ENCODE results near the gene LLPH. TPM values are rescaled to one million over a fixed set of nuclear protein-coding genes. Genes with fewer than 3 reads are reported as not detected.

The LLPH gene
- total and polyA plus RNA-seq, 2 of the 13 experiments (the other 11 are each of a cell fraction or from before 2014, with no cell fraction given) = 4.2 to 25.6 TPM

DNA sequence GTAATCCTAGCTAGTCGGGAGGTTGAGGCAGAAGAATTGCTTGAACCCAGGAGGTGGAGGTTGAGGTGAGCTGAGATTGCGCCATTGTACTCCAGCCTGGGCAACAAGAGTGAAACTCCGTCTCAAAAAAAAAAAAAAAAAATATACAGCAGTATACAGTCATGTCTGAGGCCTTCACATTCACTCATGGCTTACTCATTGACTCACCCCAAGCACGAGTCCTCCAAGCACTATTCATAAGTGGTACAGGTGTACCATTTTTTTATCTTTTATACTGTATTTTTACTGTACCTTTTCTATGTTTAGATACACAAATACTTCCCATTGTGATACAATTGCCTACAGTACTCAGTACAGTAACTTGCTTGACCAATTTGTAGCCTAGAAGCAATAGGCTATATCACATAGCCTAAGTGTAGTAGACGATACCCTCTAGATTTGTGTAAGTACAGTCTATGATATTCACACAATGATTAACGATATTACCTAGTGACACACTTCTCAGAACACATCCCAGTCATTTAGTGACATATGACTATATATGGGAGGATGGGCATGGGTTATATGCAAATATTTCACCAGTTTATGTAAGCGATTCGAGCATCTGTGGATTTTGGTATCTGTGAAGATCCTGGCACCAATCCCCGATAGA lies 12.2 kb downstream of the LLPH start:
- Histone ChIP-seq H3K27ac (ENCODE audit: extremely low read length, insufficient read depth, low read length) (no peak overlapping the region), H3K9ac (ENCODE audit: insufficient read depth, low read depth, low read length) (no peak overlapping the region), H3K79me2 (ENCODE audit: insufficient read depth, low read length) (no peaks in the 10 kb centered on the region), H3K4me3 (replicated peaks in 1 of 3; ENCODE audit: insufficient read depth in 1 of 3, low read depth in 2 of 3, low read length in 3 of 3) (no peak overlapping the region), H3K4me1 (ENCODE audit: insufficient read depth, low read length) (no peaks in the 10 kb centered on the region), H4K20me1 (ENCODE audit: insufficient read depth, low read length) (no peaks in the 10 kb centered on the region), H3K4me2 (ENCODE audit: low read depth, low read length) (no peak overlapping the region), H3K9me3 (ENCODE audit: low read length) (no peaks in the 10 kb centered on the region), H3K27me3 (ENCODE audit: control insufficient read depth in 1 of 2, insufficient read depth in 2 of 2, low read length in 2 of 2) (no peaks in the 10 kb centered on the region), H3K36me3 (replicated peaks in 1 of 2; ENCODE audit: control insufficient read depth in 1 of 2, insufficient read depth in 2 of 2, low read length in 2 of 2) (peaks cover 0 to 9% of the 10 kb centered on the region in 2 experiments; a peak in 1 of 5 replicates), H2AFZ (ENCODE audit: low read length) (no peak overlapping the region)
- CTCF ChIA-PET (ENCODE audit: low intra/inter-chr PET ratio, low total read pairs) = no interaction called here
- DNase-seq (ENCODE audit: low spot score) (no peak), FAIRE-seq (no peak), ATAC-seq (no peak)
- TF ChIP-seq ZNF234 (CRISPR knock-in tag; conservative IDR thresholded peaks at IDR 0.05) (no peak), HCFC1 (IDR thresholded peaks at IDR 0.05; ENCODE audit: low read depth, low read length) (no peak), ZNF720 (CRISPR knock-in tag; IDR thresholded peaks at IDR 0.05) (no peak), ZBTB7A (CRISPR knock-in tag; IDR thresholded peaks at IDR 0.05) (no peak), KMT2B (CRISPR knock-in tag; IDR thresholded peaks at IDR 0.05) (no peak), GZF1 (CRISPR knock-in tag; IDR thresholded peaks at IDR 0.05) (no peak), THRA (CRISPR knock-in tag; IDR thresholded peaks at IDR 0.05; ENCODE audit: borderline replicate concordance) (no peak), ZNF468 (CRISPR knock-in tag; IDR thresholded peaks at IDR 0.05) (no peak), ZMYM3 (CRISPR knock-in tag; IDR thresholded peaks at IDR 0.05) (no peak), ZNF431 (CRISPR knock-in tag; IDR thresholded peaks at IDR 0.05; ENCODE audit: borderline replicate concordance, low read depth) (no peak), FOSL2 (CRISPR knock-in tag; IDR thresholded peaks at IDR 0.05) (no peak), ETS1 (CRISPR knock-in tag; IDR thresholded peaks at IDR 0.05) (no peak), RNF2 (conservative IDR thresholded peaks at IDR 0.05; ENCODE audit: low read depth) (no peak), TBP (CRISPR knock-in tag; IDR thresholded peaks at IDR 0.05) (no peak), TCF7L2 (IDR thresholded peaks at IDR 0.05; ENCODE audit: low read depth, low read length) (no peak), SAP130 (CRISPR knock-in tag; IDR thresholded peaks at IDR 0.05; ENCODE audit: low read depth) (no peak), IKZF4 (CRISPR knock-in tag; IDR thresholded peaks at IDR 0.05; ENCODE audit: borderline replicate concordance, low read depth, not compliant biosample characterization) (no peak)
- TF ChIP-seq, protein P1, sequence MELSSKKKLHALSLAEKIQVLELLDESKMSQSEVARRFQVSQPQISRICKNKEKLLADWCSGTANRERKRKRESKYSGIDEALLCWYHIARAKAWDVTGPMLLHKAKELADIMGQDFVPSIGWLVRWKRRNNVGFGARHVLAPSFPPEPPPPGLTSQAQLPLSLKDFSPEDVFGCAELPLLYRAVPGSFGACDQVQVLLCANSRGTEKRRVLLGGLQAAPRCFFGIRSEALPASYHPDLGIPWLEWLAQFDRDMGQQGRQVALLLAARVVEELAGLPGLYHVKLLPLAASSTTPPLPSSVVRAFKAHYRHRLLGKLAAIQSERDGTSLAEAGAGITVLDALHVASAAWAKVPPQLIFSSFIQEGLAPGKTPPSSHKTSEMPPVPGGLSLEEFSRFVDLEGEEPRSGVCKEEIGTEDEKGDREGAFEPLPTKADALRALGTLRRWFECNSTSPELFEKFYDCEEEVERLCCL (CRISPR knock-in tag; IDR thresholded peaks at IDR 0.05; ENCODE audit: borderline replicate concordance) = no peak
- TF ChIP-seq, protein P2, sequence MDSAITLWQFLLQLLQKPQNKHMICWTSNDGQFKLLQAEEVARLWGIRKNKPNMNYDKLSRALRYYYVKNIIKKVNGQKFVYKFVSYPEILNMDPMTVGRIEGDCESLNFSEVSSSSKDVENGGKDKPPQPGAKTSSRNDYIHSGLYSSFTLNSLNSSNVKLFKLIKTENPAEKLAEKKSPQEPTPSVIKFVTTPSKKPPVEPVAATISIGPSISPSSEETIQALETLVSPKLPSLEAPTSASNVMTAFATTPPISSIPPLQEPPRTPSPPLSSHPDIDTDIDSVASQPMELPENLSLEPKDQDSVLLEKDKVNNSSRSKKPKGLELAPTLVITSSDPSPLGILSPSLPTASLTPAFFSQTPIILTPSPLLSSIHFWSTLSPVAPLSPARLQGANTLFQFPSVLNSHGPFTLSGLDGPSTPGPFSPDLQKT (CRISPR knock-in tag; IDR thresholded peaks at IDR 0.05; ENCODE audit: borderline replicate concordance) = no peak
- TF ChIP-seq, protein P3, sequence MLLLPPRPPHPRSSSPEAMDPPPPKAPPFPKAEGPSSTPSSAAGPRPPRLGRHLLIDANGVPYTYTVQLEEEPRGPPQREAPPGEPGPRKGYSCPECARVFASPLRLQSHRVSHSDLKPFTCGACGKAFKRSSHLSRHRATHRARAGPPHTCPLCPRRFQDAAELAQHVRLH (CRISPR knock-in tag; IDR thresholded peaks at IDR 0.05; ENCODE audit: borderline replicate concordance, low read depth) = no peak
- intact Hi-C loops (cut with micrococcal nuclease; ENCODE audit: unreplicated experiment) = no loop called here
- WGBS (ENCODE audit: low lambda C conversion rate) = 95% methylated on average over 9 of the region's 9 CpGs
- no TSS peak for BruUV-seq (replicated peaks)
- POLR2A ChIA-PET = no interaction called here
- in situ Hi-C loops (cut with HindIII; ENCODE audit: extremely low pct_ligation_motif_present, low pct_unique_long_range_greater_than_20kb) = loop anchor here (25.0 kb wide), 2 partner anchors 506 to 1231 kb away; no protein-coding TSS in a partner anchor
